ENCODE results near the gene AHRR. TPM values are rescaled to one million over a fixed set of nuclear protein-coding genes. Genes with fewer than 3 reads are reported as not detected.

Gene AHRR
- total and polyA plus RNA-seq, 2 of the 4 experiments (the other 2 are of a cell fraction) = 15.6 to 37.1 TPM

GRCh38 chr5:443239-444151 lies 122.0 kb downstream of the AHRR start (continued):
- TF ChIP-seq CEBPB (IDR thresholded peaks at IDR 0.05; ENCODE audit: low read depth, low read length) (no peak), MAZ (IDR thresholded peaks at IDR 0.05; ENCODE audit: borderline replicate concordance, low read depth, low read length) (no peak)

GRCh38 chr5:444226-444625 lies 122.7 kb downstream of the AHRR start:
- H3K79me1 ChIP-seq (ENCODE audit: low read depth in 1 of 2, low read length in 2 of 2) = peaks cover 37 to 77% of the 10 kb centered on the region in 2 experiments
- 100% methylated on average over 1 of the region's 8 CpGs; no CpG with 5 or more reads in 1 of the 2 experiments for WGBS, 2 experiments (ENCODE audit: extremely low coverage in 2 of 2, insufficient read length in 1 of 2)
- H2BK5ac ChIP-seq (ENCODE audit: low read depth, low read length, poor library complexity, severe bottlenecking) = no peak overlapping the region
- no peak overlapping the region for H3K27ac ChIP-seq (ENCODE audit: insufficient read depth, low read length)
- H4K20me1 ChIP-seq (ENCODE audit: insufficient read depth, low read length) = 0 out of 2 replicates have a peak, but pooled peaks cover 14% of the 10 kb centered on the region
- peak overlapping the region; percentile 16; the same call in 1 of the 2 replicates for H3K4ac ChIP-seq (ENCODE audit: low read depth, low read length)
- H2AK5ac ChIP-seq (ENCODE audit: low read depth, low read length) = no peak overlapping the region
- no peaks in the 10 kb centered on the region for H3K9me3 ChIP-seq (ENCODE audit: control insufficient read depth, insufficient read depth, low read length)
- H4K91ac ChIP-seq (ENCODE audit: insufficient read depth, low read depth, low read length) = no peak overlapping the region
- ATAC-seq (ENCODE audit: low read depth) (no peak), DNase-seq (no peak)
- peaks cover 12% of the 10 kb centered on the region for H3K4me1 ChIP-seq (ENCODE audit: control insufficient read depth, insufficient read depth, low read length)
- H2BK120ac ChIP-seq (ENCODE audit: low read depth, low read length) = no peak overlapping the region
- intact Hi-C loops (cut with micrococcal nuclease) (loop anchor here (5.0 kb wide), 1 partner anchor 37 kb away; no protein-coding TSS in a partner anchor), in situ Hi-C loops (cut with MboI; ENCODE audit: low sequenced_read_pairs) (no loop called here), dilution Hi-C loops (cut with HindIII; ENCODE audit: low sequenced_read_pairs, unreplicated experiment) (no loop called here)
- H3K27me3 ChIP-seq (ENCODE audit: control insufficient read depth, insufficient read depth, low read length) = no peaks in the 10 kb centered on the region
- no peak overlapping the region for H4K8ac ChIP-seq (ENCODE audit: low read depth in 2 of 2, low read length in 2 of 2)
- H3K23ac ChIP-seq (ENCODE audit: low read depth, low read length) = no peak overlapping the region
- H3K9ac ChIP-seq (ENCODE audit: low read depth, low read length) = 0 out of 2 replicates have a peak overlapping the region, but pooled peaks have one; percentile 3
- no peak overlapping the region for H2AFZ ChIP-seq (replicated peaks; ENCODE audit: low read length, poor library complexity)
- no TSS peak for BruUV-seq (replicated peaks)
- H3K9me1 ChIP-seq (ENCODE audit: insufficient read depth, low read length) = peaks cover 4% of the 10 kb centered on the region; the same call in 1 of the 2 replicates
- H2BK15ac ChIP-seq (ENCODE audit: low read depth, low read length) = no peak overlapping the region
- H3K4me2 ChIP-seq (ENCODE audit: low read depth, low read length) = peak overlapping the region; percentile 96
- no peak overlapping the region for H3K14ac ChIP-seq (replicated peaks; ENCODE audit: low read depth, low read length)
- H3K36me3 ChIP-seq (ENCODE audit: control insufficient read depth, insufficient read depth, low read length) = peaks cover 27% of the 10 kb centered on the region
- no peak overlapping the region for H2BK20ac ChIP-seq (ENCODE audit: low read depth, low read length)
- H3K4me3 ChIP-seq (ENCODE audit: insufficient read depth, low read depth, low read length) = peak overlapping the region; percentile 82
- no peak overlapping the region; the same call in 1 of the 2 replicates for H3K56ac ChIP-seq (ENCODE audit: extremely low read depth, insufficient read depth, low read length)
- no peak overlapping the region for H4K5ac ChIP-seq (ENCODE audit: low read depth, low read length)
- CTCF ChIA-PET = no interaction called here
- no peak overlapping the region for H3K18ac ChIP-seq (ENCODE audit: low read depth, low read length)
- POLR2A ChIA-PET (ENCODE audit: unreplicated experiment) = interaction anchor here (0.6 kb wide), 1 partner anchor 121 kb away, joined by 4 read pairs; no protein-coding TSS in a partner anchor
- no peak overlapping the region for H2AK9ac ChIP-seq (replicated peaks; ENCODE audit: low read depth, low read length, poor library complexity)
- TF ChIP-seq CEBPB (IDR thresholded peaks at IDR 0.05; ENCODE audit: low read depth, low read length) (no peak), CHD1 (IDR thresholded peaks at IDR 0.05; ENCODE audit: low read depth, low read length) (no peak), ELK1 (IDR thresholded peaks at IDR 0.05; ENCODE audit: borderline replicate concordance, low read depth, low read length) (no peak), CTCF (conservative IDR thresholded peaks at IDR 0.05; ENCODE audit: low read depth, low read length) (no peak), RFX5 (IDR thresholded peaks at IDR 0.05; ENCODE audit: low read depth, low read length) (no peak), MAZ (IDR thresholded peaks at IDR 0.05; ENCODE audit: borderline replicate concordance, low read depth, low read length) (no peak), MXI1 (IDR thresholded peaks at IDR 0.05; ENCODE audit: borderline replicate concordance, low read depth, low read length) (no peak), USF2 (IDR thresholded peaks at IDR 0.05; ENCODE audit: low read depth, low read length) (no peak), BHLHE40 (IDR thresholded peaks at IDR 0.05; ENCODE audit: low read depth, low read length) (no peak), POLR2A (IDR thresholded peaks at IDR 0.05; ENCODE audit: low read depth, low read length) (no peak), FOS (IDR thresholded peaks at IDR 0.05; ENCODE audit: low read depth, low read length) (no peak)
